Measurements from ENCODE around the gene ANTXR1. TPM values are rescaled to one million over a fixed set of nuclear protein-coding genes. Genes with fewer than 3 reads are reported as not detected.

Gene ANTXR1
- total and polyA plus RNA-seq, 7 experiments from 2014 or later, result 0.18 TPM; not detected in 6

- Mint-ChIP-seq H3K4me1 (peaks cover 0 to 5% (median 0%) of the 10 kb centered on the region in 7 donors), H3K9me3 (peaks cover 0 to 6% (median 0%) of the 10 kb centered on the region in 11 donors), H3K27ac (no peak overlapping the region), H3K27me3 (peaks cover 37 to 64% (median 55%) of the 10 kb centered on the region in 5 donors), H3K4me3 (no peak overlapping the region), H3K36me3 (no peaks in the 10 kb centered on the region)
- H3K27ac ChIP-seq (ENCODE audit: low read depth, low read length), result no peak overlapping the region
- H3K9me3 ChIP-seq (ENCODE audit: control insufficient read depth in 2 of 3, low read length in 3 of 3), result no peaks in the 10 kb centered on the region
- CTCF ChIA-PET, result no interaction called here
- no peaks in the 10 kb centered on the region for H3K36me3 ChIP-seq (ENCODE audit: control insufficient read depth in 2 of 3, insufficient read depth in 3 of 3, low read length in 3 of 3)
- H3K4me1 ChIP-seq (ENCODE audit: control insufficient read depth in 2 of 2, insufficient read depth in 2 of 2, low read length in 2 of 2), result no peaks in the 10 kb centered on the region
- DNase-seq, result no peak
- intact Hi-C loops (cut with micrococcal nuclease), result no loop called here
- peaks cover 0 to 2% of the 10 kb centered on the region in 2 donors for H3K27me3 ChIP-seq (ENCODE audit: control insufficient read depth in 2 of 2, insufficient read depth in 2 of 2, low read length in 2 of 2)
- H3K4me3 ChIP-seq (ENCODE audit: low read length), result no peak overlapping the region
- POLR2A ChIA-PET, result no interaction called here
- ATAC-seq, result no peak
These were observed 41.5 kb downstream of the ANTXR1 start for GRCh38 chr2:69054431-69054830.

GRCh38 chr2:69055688-69056470 lies 42.9 kb downstream of the ANTXR1 start:
- ChIA-PET POLR2A (no interaction called here), CTCF (no interaction called here)
- Histone ChIP-seq H3K9me3 (ENCODE audit: control insufficient read depth in 2 of 3, low read length in 3 of 3) (no peaks in the 10 kb centered on the region), H3K36me3 (ENCODE audit: control insufficient read depth in 2 of 3, insufficient read depth in 3 of 3, low read length in 3 of 3) (no peaks in the 10 kb centered on the region), H3K27me3 (ENCODE audit: control insufficient read depth in 2 of 2, insufficient read depth in 2 of 2, low read length in 2 of 2) (peaks cover 0 to 2% of the 10 kb centered on the region in 2 donors), H3K4me1 (ENCODE audit: control insufficient read depth in 2 of 2, insufficient read depth in 2 of 2, low read length in 2 of 2) (no peaks in the 10 kb centered on the region), H3K27ac (ENCODE audit: low read depth, low read length) (no peak overlapping the region), H3K4me3 (ENCODE audit: low read length) (no peak overlapping the region)
- peaks cover 0 to 5% (median 0%) of the 10 kb centered on the region in 7 donors for H3K4me1 Mint-ChIP-seq
- intact Hi-C loops (cut with micrococcal nuclease), result no loop called here
- H3K4me3 Mint-ChIP-seq, result no peak overlapping the region
- ATAC-seq (no peak), DNase-seq (no peak)
- H3K27ac Mint-ChIP-seq, result no peak overlapping the region
- no peaks in the 10 kb centered on the region for H3K36me3 Mint-ChIP-seq
- H3K9me3 Mint-ChIP-seq, result peaks cover 0 to 6% (median 0%) of the 10 kb centered on the region in 11 donors
- H3K27me3 Mint-ChIP-seq, result peaks cover 42 to 70% (median 52%) of the 10 kb centered on the region in 5 donors

GRCh38 chr2:69057660-69058059 lies 44.7 kb downstream of the ANTXR1 start:
- Mint-ChIP-seq H3K27me3 (peaks cover 58 to 82% (median 63%) of the 10 kb centered on the region in 5 donors), H3K9me3 (peaks cover 0 to 12% (median 3%) of the 10 kb centered on the region in 11 donors), H3K4me1 (peaks cover 0 to 5% (median 0%) of the 10 kb centered on the region in 7 donors), H3K36me3 (no peaks in the 10 kb centered on the region), H3K27ac (no peak overlapping the region), H3K4me3 (no peak overlapping the region)
- Histone ChIP-seq H3K27ac (ENCODE audit: low read depth, low read length) (no peak overlapping the region), H3K4me3 (ENCODE audit: low read length) (no peak overlapping the region), H3K9me3 (ENCODE audit: control insufficient read depth in 2 of 3, low read length in 3 of 3) (no peaks in the 10 kb centered on the region), H3K36me3 (ENCODE audit: control insufficient read depth in 2 of 3, insufficient read depth in 3 of 3, low read length in 3 of 3) (no peaks in the 10 kb centered on the region), H3K27me3 (ENCODE audit: control insufficient read depth in 2 of 2, insufficient read depth in 2 of 2, low read length in 2 of 2) (no peaks in the 10 kb centered on the region), H3K4me1 (ENCODE audit: control insufficient read depth in 2 of 2, insufficient read depth in 2 of 2, low read length in 2 of 2) (no peaks in the 10 kb centered on the region)
- ATAC-seq (no peak), DNase-seq (no peak)
- intact Hi-C loops (cut with micrococcal nuclease), result no loop called here
- ChIA-PET POLR2A (no interaction called here), CTCF (interaction anchor here (0.9 kb wide), 1 partner anchor 10 kb away, joined by 4 read pairs; no protein-coding TSS in a partner anchor)

GRCh38 chr2:69059731-69060290 lies 46.8 kb downstream of the ANTXR1 start:
- no peaks in the 10 kb centered on the region for H3K9me3 ChIP-seq (ENCODE audit: control insufficient read depth in 2 of 3, low read length in 3 of 3)
- CTCF ChIA-PET, result no interaction called here
- intact Hi-C loops (cut with micrococcal nuclease), result no loop called here
- Mint-ChIP-seq H3K27me3 (peaks cover 49 to 82% (median 67%) of the 10 kb centered on the region in 5 donors), H3K36me3 (no peaks in the 10 kb centered on the region), H3K9me3 (peaks cover 0 to 32% (median 12%) of the 10 kb centered on the region in 11 donors), H3K4me3 (no peak overlapping the region), H3K27ac (no peak overlapping the region), H3K4me1 (peaks cover 0 to under 1% (median 0%) of the 10 kb centered on the region in 7 donors)
- DNase-seq (no peak), ATAC-seq (no peak)
- H3K36me3 ChIP-seq (ENCODE audit: control insufficient read depth in 2 of 3, insufficient read depth in 3 of 3, low read length in 3 of 3), result no peaks in the 10 kb centered on the region
- POLR2A ChIA-PET, result no interaction called here
- no peaks in the 10 kb centered on the region for H3K27me3 ChIP-seq (ENCODE audit: control insufficient read depth in 2 of 2, insufficient read depth in 2 of 2, low read length in 2 of 2)
- no peak overlapping the region for H3K27ac ChIP-seq (ENCODE audit: low read depth, low read length)
- H3K4me1 ChIP-seq (ENCODE audit: control insufficient read depth in 2 of 2, insufficient read depth in 2 of 2, low read length in 2 of 2), result no peaks in the 10 kb centered on the region
- H3K4me3 ChIP-seq (ENCODE audit: low read length), result no peak overlapping the region

- H3K27me3 Mint-ChIP-seq, result peaks cover 46 to 73% (median 64%) of the 10 kb centered on the region in 5 donors
These were observed 48.0 kb downstream of the ANTXR1 start for GRCh38 chr2:69060938-69061501.

GRCh38 chr2:69061525-69061924 lies 48.5 kb downstream of the ANTXR1 start:
- H3K9me3 ChIP-seq (ENCODE audit: control insufficient read depth in 2 of 3, low read length in 3 of 3), result no peaks in the 10 kb centered on the region
- Mint-ChIP-seq H3K9me3 (peaks cover 0 to 34% (median 12%) of the 10 kb centered on the region in 11 donors), H3K27ac (no peak overlapping the region), H3K36me3 (no peaks in the 10 kb centered on the region), H3K4me3 (no peak overlapping the region), H3K4me1 (no peaks in the 10 kb centered on the region), H3K27me3 (peaks cover 46 to 69% (median 60%) of the 10 kb centered on the region in 5 donors)
- no peaks in the 10 kb centered on the region for H3K27me3 ChIP-seq (ENCODE audit: control insufficient read depth in 2 of 2, insufficient read depth in 2 of 2, low read length in 2 of 2)
- ATAC-seq (no peak), DNase-seq (no peak)
- H3K4me3 ChIP-seq (ENCODE audit: low read length), result no peak overlapping the region
- H3K36me3 ChIP-seq (ENCODE audit: control insufficient read depth in 2 of 3, insufficient read depth in 3 of 3, low read length in 3 of 3), result no peaks in the 10 kb centered on the region
- H3K4me1 ChIP-seq (ENCODE audit: control insufficient read depth in 2 of 2, insufficient read depth in 2 of 2, low read length in 2 of 2), result no peaks in the 10 kb centered on the region
- intact Hi-C loops (cut with micrococcal nuclease), result no loop called here
- no peak overlapping the region for H3K27ac ChIP-seq (ENCODE audit: low read depth, low read length)
- ChIA-PET POLR2A (no interaction called here), CTCF (interaction anchor here (0.6 kb wide), 1 partner anchor 256 kb away, joined by 3 read pairs; no protein-coding TSS in a partner anchor)

More at GRCh38 chr2:69060938-69061501, 48.0 kb downstream of the ANTXR1 start:
- H3K27ac ChIP-seq (ENCODE audit: low read depth, low read length), result no peak overlapping the region
- H3K4me3 ChIP-seq (ENCODE audit: low read length), result no peak overlapping the region
- ChIA-PET POLR2A (no interaction called here), CTCF (interaction anchor here (0.6 kb wide), 1 partner anchor 257 kb away, joined by 3 read pairs; no protein-coding TSS in a partner anchor)
- no peak overlapping the region for H3K4me3 Mint-ChIP-seq
- no peaks in the 10 kb centered on the region for H3K36me3 ChIP-seq (ENCODE audit: control insufficient read depth in 2 of 3, insufficient read depth in 3 of 3, low read length in 3 of 3)
- H3K36me3 Mint-ChIP-seq, result no peaks in the 10 kb centered on the region
- intact Hi-C loops (cut with micrococcal nuclease), result no loop called here
- no peak for ATAC-seq
- no peaks in the 10 kb centered on the region for H3K4me1 ChIP-seq (ENCODE audit: control insufficient read depth in 2 of 2, insufficient read depth in 2 of 2, low read length in 2 of 2)
- H3K4me1 Mint-ChIP-seq, result no peaks in the 10 kb centered on the region
- H3K9me3 ChIP-seq (ENCODE audit: control insufficient read depth in 2 of 3, low read length in 3 of 3), result no peaks in the 10 kb centered on the region
- H3K27ac Mint-ChIP-seq, result no peak overlapping the region
- H3K27me3 ChIP-seq (ENCODE audit: control insufficient read depth in 2 of 2, insufficient read depth in 2 of 2, low read length in 2 of 2), result no peaks in the 10 kb centered on the region
- no peak for DNase-seq
- peaks cover 0 to 34% (median 12%) of the 10 kb centered on the region in 11 donors for H3K9me3 Mint-ChIP-seq

All from naive thymus-derived CD4-positive, alpha-beta T cell (primary cell).